ENCODE data around the gene TGM2. TPM values are rescaled to one million over a fixed set of nuclear protein-coding genes. Genes with fewer than 3 reads are reported as not detected.

TGM2 gene
- total and polyA plus RNA-seq, 9 of the 15 experiments (the other 6 are each of a cell fraction or from before 2014, with no cell fraction given), result 5.5 to 78.5 (median 37.6) TPM

GRCh38 chr20:38126146-38126921, 38.7 kb downstream of the TGM2 start (continued):
- TF ChIP-seq ZNF592 (IDR thresholded peaks at IDR 0.05) (no peak), ZNF639 (CRISPR knock-in tag; conservative IDR thresholded peaks at IDR 0.05 in 1 of 2, IDR thresholded peaks at IDR 0.05 in 1 of 2) (no peak), KLF10 (CRISPR knock-in tag; IDR thresholded peaks at IDR 0.05) (no peak), HBP1 (CRISPR knock-in tag; IDR thresholded peaks at IDR 0.05) (no peak), ZFP36 (IDR thresholded peaks at IDR 0.05; ENCODE audit: low read depth, low read length, partially characterized antibody) (peak; percentile 78), KDM1A (IDR thresholded peaks at IDR 0.05) (peak in 1 of 2 experiments; percentile 49; a peak in 2 of 4 replicates), SMARCA5 (IDR thresholded peaks at IDR 0.05) (0 out of 2 replicates have a peak, but pooled peaks have one; percentile 36), ZNF318 (IDR thresholded peaks at IDR 0.05; ENCODE audit: borderline replicate concordance in 1 of 2, low read depth in 1 of 2) (no peak), POLR2G (IDR thresholded peaks at IDR 0.05; ENCODE audit: low read depth, low read length) (0 out of 2 replicates have a peak, but pooled peaks have one; percentile 25)
